ENCODE results near the gene RBBP8.

Gene RBBP8

DNA sequence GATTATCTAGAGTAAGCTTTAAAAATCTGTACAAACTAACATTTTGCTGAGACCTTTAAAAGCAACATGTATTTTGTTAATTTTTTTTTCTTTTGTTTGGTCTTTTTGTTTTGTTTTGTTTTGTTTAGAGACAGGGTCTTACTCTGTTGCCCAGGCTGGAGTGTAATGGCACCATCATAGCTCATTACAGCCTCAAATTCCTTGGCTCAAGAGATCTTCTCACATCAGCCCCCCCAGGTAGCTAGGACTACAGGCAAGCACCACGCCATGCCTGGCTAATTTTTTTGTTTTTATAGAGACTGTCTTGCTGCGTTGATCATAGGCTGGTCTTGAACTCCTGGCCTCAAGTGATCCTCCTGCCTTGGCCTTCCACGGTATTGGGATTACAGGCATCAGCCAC lies 23.1 kb downstream of the RBBP8 start:
- no peak for DNase-seq (ENCODE audit: extremely low read depth, low read depth)
- TF ChIP-seq, protein P1, sequence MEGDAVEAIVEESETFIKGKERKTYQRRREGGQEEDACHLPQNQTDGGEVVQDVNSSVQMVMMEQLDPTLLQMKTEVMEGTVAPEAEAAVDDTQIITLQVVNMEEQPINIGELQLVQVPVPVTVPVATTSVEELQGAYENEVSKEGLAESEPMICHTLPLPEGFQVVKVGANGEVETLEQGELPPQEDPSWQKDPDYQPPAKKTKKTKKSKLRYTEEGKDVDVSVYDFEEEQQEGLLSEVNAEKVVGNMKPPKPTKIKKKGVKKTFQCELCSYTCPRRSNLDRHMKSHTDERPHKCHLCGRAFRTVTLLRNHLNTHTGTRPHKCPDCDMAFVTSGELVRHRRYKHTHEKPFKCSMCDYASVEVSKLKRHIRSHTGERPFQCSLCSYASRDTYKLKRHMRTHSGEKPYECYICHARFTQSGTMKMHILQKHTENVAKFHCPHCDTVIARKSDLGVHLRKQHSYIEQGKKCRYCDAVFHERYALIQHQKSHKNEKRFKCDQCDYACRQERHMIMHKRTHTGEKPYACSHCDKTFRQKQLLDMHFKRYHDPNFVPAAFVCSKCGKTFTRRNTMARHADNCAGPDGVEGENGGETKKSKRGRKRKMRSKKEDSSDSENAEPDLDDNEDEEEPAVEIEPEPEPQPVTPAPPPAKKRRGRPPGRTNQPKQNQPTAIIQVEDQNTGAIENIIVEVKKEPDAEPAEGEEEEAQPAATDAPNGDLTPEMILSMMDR (IDR thresholded peaks at IDR 0.05; ENCODE audit: low read depth, low read length, missing control alignments), result no peak
- no peak overlapping the region for H3K4me3 ChIP-seq (replicated peaks; ENCODE audit: low read depth, low read length)

DNA sequence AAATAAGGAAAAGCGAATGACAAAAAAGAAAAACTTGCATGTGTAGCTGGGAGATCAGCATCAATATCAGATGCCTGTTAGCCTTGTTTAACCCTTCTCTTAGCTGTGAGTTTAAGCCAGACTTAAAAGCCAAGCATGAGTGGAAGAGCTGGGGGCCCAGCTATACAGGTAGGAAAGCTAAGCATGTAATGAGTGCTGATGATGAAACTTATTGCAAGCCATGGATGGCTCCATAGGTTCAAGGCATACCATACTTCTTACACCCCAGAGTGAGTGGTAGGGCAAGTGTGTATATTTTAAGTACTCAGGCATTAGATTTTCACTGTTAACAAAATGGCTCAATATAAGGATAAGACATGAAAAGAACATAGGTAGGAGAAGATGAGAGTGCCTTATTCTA lies 28.0 kb downstream of the RBBP8 start:
- TF ChIP-seq, protein P1 (IDR thresholded peaks at IDR 0.05; ENCODE audit: low read depth, low read length, missing control alignments), result no peak
- no peak for DNase-seq (ENCODE audit: extremely low read depth, low read depth)

DNA sequence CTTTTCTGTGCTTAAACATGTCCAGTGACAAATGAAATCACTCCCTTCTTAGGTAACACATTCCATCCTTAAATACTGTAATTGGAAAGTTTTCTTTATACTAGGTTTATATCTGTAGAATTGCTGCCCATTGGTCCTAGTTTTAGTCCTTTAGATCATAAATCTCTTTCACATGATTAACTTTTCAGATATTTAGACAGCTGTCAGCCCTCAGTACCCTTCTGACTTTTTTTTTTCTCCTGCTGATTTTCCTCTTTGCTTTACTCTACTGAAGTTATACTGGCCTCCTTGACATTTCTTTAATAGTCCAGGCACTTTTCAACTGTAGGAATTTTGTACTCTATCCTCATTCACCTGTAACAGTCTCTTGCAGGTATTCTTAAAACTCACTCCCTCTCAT lies 28.9 kb downstream of the RBBP8 start:
- no peak overlapping the region for H3K4me3 ChIP-seq (replicated peaks; ENCODE audit: low read depth, low read length)
- TF ChIP-seq, protein P1 (IDR thresholded peaks at IDR 0.05; ENCODE audit: low read depth, low read length, missing control alignments), result no peak
- DNase-seq (ENCODE audit: extremely low read depth, low read depth), result no peak

More for the DNA sequence above, 28.0 kb downstream of the RBBP8 start:
- no peak overlapping the region for H3K4me3 ChIP-seq (replicated peaks; ENCODE audit: low read depth, low read length)

DNA sequence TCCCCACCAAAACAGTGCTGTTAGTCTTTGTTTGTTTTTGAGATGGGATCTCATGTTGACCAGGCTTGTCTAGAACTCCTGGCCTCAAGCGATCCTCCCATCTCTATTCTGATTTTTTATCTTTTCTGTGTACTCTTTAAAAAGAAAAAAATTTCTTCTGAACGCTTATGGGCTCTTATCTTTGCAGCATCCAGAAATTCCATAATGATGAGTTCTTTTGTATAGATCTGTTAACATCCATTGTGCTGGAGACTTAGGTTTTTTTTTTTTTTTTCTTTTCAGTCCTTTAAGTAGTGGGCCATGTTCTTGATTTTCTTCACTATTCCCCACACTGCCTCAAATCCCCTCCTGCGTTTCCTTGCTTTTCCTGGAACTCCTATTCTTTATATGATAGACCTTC lies 31.0 kb downstream of the RBBP8 start:
- H3K4me3 ChIP-seq (replicated peaks; ENCODE audit: low read depth, low read length), result no peak overlapping the region
- TF ChIP-seq, protein P1 (IDR thresholded peaks at IDR 0.05; ENCODE audit: low read depth, low read length, missing control alignments), result no peak
- DNase-seq (ENCODE audit: extremely low read depth, low read depth), result no peak

DNA sequence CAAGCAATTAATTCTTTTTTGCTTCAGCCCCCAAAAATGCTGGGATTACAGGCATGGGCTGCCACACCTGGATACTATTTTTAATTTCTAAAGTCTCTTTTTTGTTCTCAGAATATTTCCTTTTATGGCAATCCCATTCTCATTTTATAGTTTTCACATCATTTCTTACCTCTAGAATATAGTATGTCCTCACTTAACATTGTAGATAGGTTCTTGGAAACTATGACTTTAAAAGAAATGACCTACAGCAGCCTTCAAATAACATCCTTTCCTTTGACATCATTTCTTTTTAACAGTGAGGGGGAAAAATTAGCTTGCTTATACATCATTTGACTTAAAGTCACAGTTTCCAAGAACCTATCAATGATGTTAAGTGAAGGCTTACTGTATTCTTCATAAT lies 31.6 kb downstream of the RBBP8 start:
- no peak overlapping the region for H3K4me3 ChIP-seq (replicated peaks; ENCODE audit: low read depth, low read length)
- TF ChIP-seq, protein P1 (IDR thresholded peaks at IDR 0.05; ENCODE audit: low read depth, low read length, missing control alignments), result no peak
- DNase-seq (ENCODE audit: extremely low read depth, low read depth), result no peak

DNA sequence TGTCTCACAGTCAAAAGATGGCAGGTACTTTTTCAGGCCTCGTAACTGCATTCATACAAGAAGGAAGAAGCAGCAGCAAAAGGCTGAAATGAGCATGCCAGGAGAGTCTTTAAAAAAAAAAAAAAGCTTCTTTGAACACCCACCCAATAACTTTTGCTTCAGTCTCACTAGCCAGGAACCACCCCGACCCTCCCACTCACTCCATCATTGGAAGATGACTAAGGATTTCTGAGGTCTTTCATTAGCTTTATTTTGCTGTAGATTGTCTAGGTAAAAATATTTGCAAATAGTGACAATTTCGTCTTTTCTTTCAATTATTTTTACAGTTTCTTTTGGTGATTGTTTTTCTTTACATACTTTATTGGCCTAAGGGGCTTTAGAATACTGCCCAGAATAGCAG lies 37.9 kb downstream of the RBBP8 start:
- DNase-seq (ENCODE audit: extremely low read depth, low read depth), result no peak
- TF ChIP-seq, protein P1 (IDR thresholded peaks at IDR 0.05; ENCODE audit: low read depth, low read length, missing control alignments), result no peak
- H3K4me3 ChIP-seq (replicated peaks; ENCODE audit: low read depth, low read length), result no peak overlapping the region

DNA sequence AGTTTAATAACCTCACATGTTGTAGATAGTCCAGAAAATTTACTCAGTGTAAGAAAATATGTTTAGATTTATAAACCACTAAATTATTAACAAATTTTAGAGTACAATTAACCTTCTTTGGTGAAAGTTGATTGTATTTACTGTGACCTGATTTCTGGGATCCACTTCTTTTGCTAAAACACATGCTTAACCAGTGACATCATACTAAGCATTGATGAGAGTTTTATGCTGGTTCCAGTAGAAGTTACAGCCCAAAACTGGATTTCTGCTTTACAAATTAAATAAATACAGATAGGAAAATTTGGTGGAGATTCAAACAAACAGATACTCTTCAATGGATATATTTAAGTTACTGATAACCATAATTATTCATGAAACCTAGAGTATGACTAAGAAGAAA lies 40.9 kb downstream of the RBBP8 start:
- H3K4me3 ChIP-seq (replicated peaks; ENCODE audit: low read depth, low read length), result no peak overlapping the region
- DNase-seq (ENCODE audit: extremely low read depth, low read depth), result no peak
- TF ChIP-seq, protein P1 (IDR thresholded peaks at IDR 0.05; ENCODE audit: low read depth, low read length, missing control alignments), result no peak

Data from HFF-Myc (cell line).